K562 (cell line): ENCODE results near the gene RHOF. TPM values are rescaled to one million over a fixed set of nuclear protein-coding genes. Genes with fewer than 3 reads are reported as not detected.

Experiments used
- DACH1 ChIP-seq: fragments of 450-650 bp; IDR thresholded peaks from 2 replicates; pipeline ENCODE4 v1.6.1; 2018; ENCODE audit not compliant: partially characterized antibody
- ESRRB ChIP-seq: fragments of 250-450 bp; sonication (Bioruptor Pico); IDR thresholded peaks from 2 replicates; pipeline ENCODE4 v1.5.0; 2020; ENCODE audit warnings: mild to moderate bottlenecking, moderate library complexity, borderline replicate concordance
- HNRNPLL ChIP-seq: fragments of 200-400 bp; formaldehyde crosslinking; IDR thresholded peaks from 2 replicates; pipeline ENCODE4 v1.6.1; 2017; ENCODE audit warnings: low read length, low read depth, mild to moderate bottlenecking; ENCODE audit not compliant: poor library complexity, severe bottlenecking
- IRF1 ChIP-seq: sonication (generic); formaldehyde crosslinking; IDR thresholded peaks from 2 replicates; pipeline ENCODE4 v1.8.0; 2022; ENCODE audit warnings: missing genetic modification reagents, mild to moderate bottlenecking, borderline replicate concordance
- IRF2 ChIP-seq: sonication (generic); formaldehyde crosslinking; IDR thresholded peaks from 2 replicates; pipeline ENCODE4 v1.8.1; 2022; ENCODE audit warnings: mild to moderate bottlenecking, missing genetic modification reagents
- NBN ChIP-seq: fragments of 450-650 bp; IDR thresholded peaks from 2 replicates; pipeline ENCODE4 v1.6.1; 2016; ENCODE audit warnings: low read depth, mild to moderate bottlenecking
- RFX7 ChIP-seq: fragments of 250-450 bp; sonication (Bioruptor Pico); IDR thresholded peaks from 2 replicates; pipeline ENCODE4 v1.5.1; 2021; ENCODE audit warnings: mild to moderate bottlenecking
- RNF2 ChIP-seq: sonication (generic); IDR thresholded peaks from 2 replicates; pipeline ENCODE4 v1.6.1; 2016
- STAT6 ChIP-seq: sonication (generic); formaldehyde crosslinking; IDR thresholded peaks from 2 replicates; pipeline ENCODE4 v1.8.1; 2023; ENCODE audit warnings: mild to moderate bottlenecking, missing genetic modification reagents
- TFE3 ChIP-seq: fragments of 450-650 bp; formaldehyde crosslinking; IDR thresholded peaks from 2 replicates; pipeline ENCODE4 v1.4.0; 2020; ENCODE audit warnings: mild to moderate bottlenecking, mixed read lengths
- TGIF2 ChIP-seq: sonication (generic); formaldehyde crosslinking; IDR thresholded peaks from 2 replicates; pipeline ENCODE4 v1.8.1; 2022; ENCODE audit warnings: mild to moderate bottlenecking, missing genetic modification reagents, moderate library complexity
- THRAP3 ChIP-seq: fragments of 450-650 bp; IDR thresholded peaks from 2 replicates; pipeline ENCODE4 v1.6.1; 2016; ENCODE audit warnings: mild to moderate bottlenecking, inconsistent platforms, borderline replicate concordance
- TRIM28 ChIP-seq: fragments of 450-650 bp; IDR thresholded peaks from 2 replicates; pipeline ENCODE4 v1.6.1; 2017
- ZBTB43 ChIP-seq: sonication (generic); formaldehyde crosslinking; IDR thresholded peaks from 2 replicates; pipeline ENCODE4 v1.8.0; 2023; ENCODE audit warnings: mild to moderate bottlenecking, missing genetic modification reagents
- ZC3H4 ChIP-seq: sonication (generic); formaldehyde crosslinking; IDR thresholded peaks from 2 replicates; pipeline ENCODE4 v1.9.0; 2021; ENCODE audit warnings: missing genetic modification reagents, borderline replicate concordance
- ZNF146 ChIP-seq: IDR thresholded peaks from one replicate; pipeline ENCODE4 v1.6.1; 2018; ENCODE audit warnings: missing compliant biosample characterization; ENCODE audit not compliant: unreplicated experiment
- polyA plus RNA-seq, 8 experiments: library from polyadenylated mRNA; depleted of rRNA in 4 of 8; stranded (reverse) in 5 of 8; unstranded in 3 of 8; fragments of >200 nt; fragmentation: Nextera tagmentation in 2 of 8; fragmentation: Illumina TruSeq in 1 of 8; extraction: Ambion mirVana in 2 of 8; extraction: Trizol in 1 of 8; gene quantifications; 2 replicates each; pipeline versions ENCODE4 v1.2.1 to v1.2.3, GENCODE V29; 2011 to 2014; ENCODE audit warnings: inconsistent platforms in 1 of 8, missing spikeins in 1 of 8
- total RNA-seq, 7 experiments: library from RNA; depleted of rRNA in 6 of 7; stranded (reverse); fragments of >200 nt in 6 of 7; fragmentation: Illumina TruSeq in 2 of 7; extraction: Trizol in 2 of 7; gene quantifications; 2 replicates each; pipeline versions ENCODE4 v1.2.1 to v1.2.3, GENCODE V29; 2011 to 2021; ENCODE audit warnings: low replicate concordance in 1 of 7

RHOF gene
- total and polyA plus RNA-seq, 9 of the 15 experiments (the other 6 are each of a cell fraction or from before 2014, with no cell fraction given), result 0.13 to 10.1 (median 4.0) TPM

- TF ChIP-seq HNRNPLL (no peak), ESRRB (CRISPR knock-in tag) (no peak), TFE3 (CRISPR knock-in tag) (no peak), NBN (no peak), RNF2 (no peak; the same call in 1 of the 2 replicates), TRIM28 (peak; percentile 11; the same call in 1 of the 2 replicates), TGIF2 (0 out of 2 replicates have a peak, but pooled peaks have one; percentile 34), THRAP3 (no peak), DACH1 (peak; percentile 59), ZBTB43 (CRISPR knock-in tag) (no peak), STAT6 (no peak; the same call in 1 of the 2 replicates), ZC3H4 (CRISPR knock-in tag) (0 out of 2 replicates have a peak, but pooled peaks have one; percentile 56), ZNF146 (CRISPR knock-in tag) (no peak), IRF2 (CRISPR knock-in tag) (no peak), IRF1 (CRISPR knock-in tag) (no peak), RFX7 (CRISPR knock-in tag) (no peak)
These were observed 9.6 kb upstream of the RHOF start (continued) for GRCh38 chr12:121802843-121803698.
